LNCaP clone FGC (cell line): ENCODE results near the gene STRADB.
"Not testable (repeated sequence)": the region's sequence is repeated elsewhere in the genome, so short reads cannot be mapped to it uniquely, and the experiment has no call there.

Experiments used
- DNase-seq: peaks from one replicate; pipeline ENCODE4 v3.0.0-alpha.2; 2011; ENCODE audit warnings: low read depth
- H3K4me3 ChIP-seq: 2 replicates; pipeline ENCODE4 v1.5.1; 2011; ENCODE audit warnings: mild to moderate bottlenecking, low read depth, low read length, control low read depth
- TF ChIP-seq, protein P1 (sequence below): IDR thresholded peaks from 2 replicates; pipeline ENCODE4 v1.5.1; 2012; ENCODE audit warnings: mild to moderate bottlenecking; ENCODE audit not compliant: control insufficient read depth, insufficient read depth; ENCODE audit errors: extremely low read depth

Gene STRADB

DNA sequence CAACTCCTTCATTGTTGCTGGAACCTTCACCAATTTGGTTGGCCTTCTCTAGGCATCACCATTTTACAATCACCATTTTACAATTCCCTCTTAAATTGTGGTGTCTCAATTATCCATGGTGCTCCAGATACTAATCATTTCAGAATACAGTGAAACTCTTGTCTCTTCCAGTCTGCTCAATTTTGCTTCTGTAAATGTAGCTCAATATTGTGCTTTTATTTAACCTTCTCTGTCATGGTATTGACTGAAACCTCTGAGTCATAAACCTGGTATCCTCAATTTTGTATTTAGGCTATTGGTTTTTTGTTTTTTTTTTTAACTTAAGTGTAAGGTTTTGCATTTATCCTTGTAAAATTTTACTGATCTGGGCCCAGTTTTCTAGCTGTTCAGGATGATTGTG, 16.1 kb downstream of the STRADB start:
- no peak for DNase-seq
- no peak overlapping the region for H3K4me3 ChIP-seq
- TF ChIP-seq, protein P1, sequence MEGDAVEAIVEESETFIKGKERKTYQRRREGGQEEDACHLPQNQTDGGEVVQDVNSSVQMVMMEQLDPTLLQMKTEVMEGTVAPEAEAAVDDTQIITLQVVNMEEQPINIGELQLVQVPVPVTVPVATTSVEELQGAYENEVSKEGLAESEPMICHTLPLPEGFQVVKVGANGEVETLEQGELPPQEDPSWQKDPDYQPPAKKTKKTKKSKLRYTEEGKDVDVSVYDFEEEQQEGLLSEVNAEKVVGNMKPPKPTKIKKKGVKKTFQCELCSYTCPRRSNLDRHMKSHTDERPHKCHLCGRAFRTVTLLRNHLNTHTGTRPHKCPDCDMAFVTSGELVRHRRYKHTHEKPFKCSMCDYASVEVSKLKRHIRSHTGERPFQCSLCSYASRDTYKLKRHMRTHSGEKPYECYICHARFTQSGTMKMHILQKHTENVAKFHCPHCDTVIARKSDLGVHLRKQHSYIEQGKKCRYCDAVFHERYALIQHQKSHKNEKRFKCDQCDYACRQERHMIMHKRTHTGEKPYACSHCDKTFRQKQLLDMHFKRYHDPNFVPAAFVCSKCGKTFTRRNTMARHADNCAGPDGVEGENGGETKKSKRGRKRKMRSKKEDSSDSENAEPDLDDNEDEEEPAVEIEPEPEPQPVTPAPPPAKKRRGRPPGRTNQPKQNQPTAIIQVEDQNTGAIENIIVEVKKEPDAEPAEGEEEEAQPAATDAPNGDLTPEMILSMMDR, result no peak

DNA sequence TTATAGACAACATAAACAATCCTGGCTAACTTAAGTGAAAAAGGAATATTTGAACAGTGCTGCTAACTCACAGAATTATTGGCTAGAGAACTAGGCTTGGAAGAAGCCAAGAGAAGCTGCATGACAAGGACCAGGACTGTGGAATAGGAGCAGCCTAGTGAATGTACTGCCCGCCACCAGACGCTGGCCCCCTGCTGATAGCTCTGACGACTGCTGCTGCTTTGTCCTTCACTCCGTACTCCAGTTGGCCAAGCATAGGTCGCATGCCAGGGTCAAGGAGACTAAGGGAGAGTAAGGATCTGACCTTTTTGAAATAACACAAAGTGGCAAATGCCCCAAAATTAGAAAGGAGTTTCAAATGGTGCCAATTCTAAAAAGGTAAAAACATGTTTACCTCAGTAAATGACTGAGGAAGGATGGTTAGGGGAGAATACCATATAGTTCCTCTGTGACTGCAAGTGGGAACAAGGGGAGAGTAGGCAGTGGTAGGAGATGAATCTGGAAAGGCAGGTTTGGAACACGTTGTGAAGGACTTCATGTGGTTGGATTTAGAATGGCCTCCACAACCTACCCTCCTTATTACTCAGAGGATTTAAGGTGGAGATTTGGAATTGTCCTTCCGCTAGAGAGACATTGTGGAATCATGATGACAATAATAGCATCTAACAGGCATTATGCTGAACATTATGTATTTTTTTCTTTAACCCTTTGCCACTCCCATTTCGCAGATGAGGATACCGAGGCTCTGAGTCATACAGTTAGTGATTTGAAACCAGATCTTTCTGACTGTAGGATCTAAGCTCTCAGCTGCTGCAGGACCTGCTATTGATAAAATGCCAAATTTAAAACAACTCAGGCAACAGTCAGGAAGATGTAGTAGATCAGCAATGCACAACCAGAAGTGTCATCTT, 19.5 kb downstream of the STRADB start:
- no peak for DNase-seq
- H3K4me3 ChIP-seq, result no peak overlapping the region
- TF ChIP-seq, protein P1, result no peak

DNA sequence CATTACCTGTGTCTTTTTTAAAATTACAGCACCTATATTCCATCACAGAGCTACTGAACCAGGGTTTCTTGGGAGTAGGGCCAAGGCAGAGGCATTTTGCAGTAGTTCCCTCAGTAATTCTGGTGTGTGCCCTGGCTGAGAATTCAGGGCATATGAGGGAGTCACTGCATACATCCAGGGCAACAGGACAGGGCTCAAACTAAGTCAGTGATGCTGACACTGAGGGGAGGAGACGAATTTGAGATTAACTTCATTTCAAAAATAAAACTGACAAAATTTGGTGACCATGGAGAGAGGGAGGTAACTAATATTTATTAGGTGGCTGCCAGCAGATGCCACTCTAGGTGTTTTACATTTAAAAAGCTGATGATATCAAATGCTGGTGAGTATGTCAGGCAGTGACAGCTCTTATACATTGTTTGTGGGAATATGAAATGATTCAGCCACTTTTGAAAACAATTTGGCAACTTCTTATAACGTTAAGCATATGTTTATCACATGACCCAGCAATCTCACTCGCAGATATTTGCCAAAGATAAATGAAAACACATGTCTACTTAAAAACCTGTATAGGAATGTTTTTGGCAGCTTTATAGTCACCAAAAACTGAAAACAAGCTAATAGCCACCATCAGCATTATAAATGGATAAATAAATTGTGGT, 20.3 kb downstream of the STRADB start:
- TF ChIP-seq, protein P1, result no peak
- H3K4me3 ChIP-seq, result no peak overlapping the region
- DNase-seq, result no peak

DNA sequence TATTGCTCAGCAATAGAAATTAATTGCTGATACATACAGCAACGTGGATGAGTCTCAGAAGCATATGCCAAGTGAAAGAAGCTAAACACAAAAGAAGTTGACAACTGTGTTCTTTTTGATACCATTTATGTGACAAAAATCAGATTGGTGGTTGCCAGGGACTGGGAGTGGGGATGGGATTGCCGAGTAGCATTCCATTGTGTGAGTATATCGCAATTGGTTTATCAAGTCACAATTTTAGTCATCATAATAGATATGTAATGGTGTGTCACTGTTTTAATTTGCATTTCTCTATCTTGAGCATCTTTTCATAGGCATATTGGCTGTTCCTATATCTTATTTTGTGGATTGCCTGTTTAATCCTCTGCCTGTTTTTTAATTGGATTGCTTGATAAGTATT, 20.9 kb downstream of the STRADB start:
- TF ChIP-seq, protein P1, result no peak
- DNase-seq, result no peak
- no peak overlapping the region for H3K4me3 ChIP-seq

DNA sequence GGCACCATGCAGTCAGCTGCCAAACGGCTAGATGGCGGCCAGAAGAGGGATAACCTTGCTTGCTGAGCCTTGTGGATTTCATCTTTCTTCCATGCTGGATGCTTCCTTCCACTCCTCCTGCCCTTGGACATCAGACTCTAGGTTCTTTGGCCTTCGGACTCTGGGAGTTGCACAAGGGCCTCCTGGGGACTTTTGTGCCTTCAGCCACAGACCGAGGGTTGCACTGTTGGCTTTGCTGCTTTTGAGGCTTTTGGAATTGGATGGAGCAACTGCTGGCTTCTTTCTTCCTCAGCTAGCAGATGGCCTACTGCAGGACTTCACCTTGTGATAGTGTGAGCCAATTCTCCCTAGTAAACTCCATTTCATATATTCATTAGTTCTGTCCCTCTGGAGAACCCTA, 31.0 kb downstream of the STRADB start:
- H3K4me3 ChIP-seq, result no peak overlapping the region
- TF ChIP-seq, protein P1, result no peak
- no peak for DNase-seq

DNA sequence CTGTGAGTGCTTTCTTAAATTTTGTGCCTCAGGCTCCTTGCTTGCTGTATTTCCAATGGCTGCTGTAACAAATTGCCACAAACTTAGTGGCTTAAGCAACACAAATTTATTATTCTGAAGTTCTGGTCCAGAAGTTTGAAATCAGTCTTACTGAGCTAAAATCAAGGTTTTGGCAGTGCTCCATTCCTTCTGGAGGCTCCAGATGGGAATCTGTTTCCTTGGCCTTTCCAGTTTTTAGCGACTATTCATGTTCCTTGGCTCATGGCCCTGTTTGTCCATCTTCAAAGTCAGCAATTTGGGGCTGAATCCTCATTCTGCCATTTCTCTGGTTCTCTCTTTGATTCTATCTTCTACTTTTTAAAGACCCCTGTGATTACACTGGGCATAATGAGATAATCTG, 31.8 kb downstream of the STRADB start:
- no peak overlapping the region for H3K4me3 ChIP-seq
- TF ChIP-seq, protein P1, result no peak
- no peak for DNase-seq

DNA sequence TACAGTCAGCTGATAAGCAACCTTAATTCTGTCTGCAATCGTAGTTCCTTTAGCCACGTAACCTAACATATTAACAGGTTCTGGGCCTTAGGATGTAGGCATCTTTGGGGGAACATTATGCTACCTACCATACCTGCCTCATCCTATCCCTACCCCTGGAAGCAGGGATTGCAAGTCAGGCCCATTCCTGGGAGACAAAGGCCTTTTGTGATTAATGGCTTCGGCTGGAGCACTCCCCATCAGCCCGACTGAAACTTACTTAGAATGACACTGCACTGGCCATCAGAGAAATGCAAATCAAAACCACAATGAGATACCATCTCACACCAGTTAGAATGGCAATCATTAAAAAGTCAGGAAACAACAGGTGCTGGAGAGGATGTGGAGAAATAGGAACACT, 32.2 kb downstream of the STRADB start:
- DNase-seq, result not testable (repeated sequence)

More for the DNA sequence above, 32.2 kb downstream of the STRADB start:
- not testable (repeated sequence) for H3K4me3 ChIP-seq
